ENCODE measurements around the gene ASTN2.

DNA sequence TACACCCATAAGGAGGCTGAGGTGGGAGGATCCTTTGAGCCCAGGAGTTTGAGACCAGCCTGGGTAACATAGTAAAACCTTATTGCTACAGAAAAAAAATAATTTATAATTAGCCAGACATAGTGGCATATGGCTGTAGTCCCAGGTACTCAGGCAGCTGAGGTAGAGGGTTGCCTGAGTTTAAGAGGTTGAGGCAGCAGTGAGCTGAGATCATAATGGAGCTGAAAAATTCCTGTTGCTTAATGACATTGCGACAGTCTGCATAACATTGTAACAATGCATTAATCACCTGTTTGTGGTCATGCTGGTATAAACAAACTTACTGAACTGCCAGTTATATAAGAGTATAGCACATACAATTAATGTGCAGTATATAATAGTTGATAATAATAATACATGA lies 513.6 kb downstream of the ASTN2 start:
- TF ChIP-seq, protein P1, sequence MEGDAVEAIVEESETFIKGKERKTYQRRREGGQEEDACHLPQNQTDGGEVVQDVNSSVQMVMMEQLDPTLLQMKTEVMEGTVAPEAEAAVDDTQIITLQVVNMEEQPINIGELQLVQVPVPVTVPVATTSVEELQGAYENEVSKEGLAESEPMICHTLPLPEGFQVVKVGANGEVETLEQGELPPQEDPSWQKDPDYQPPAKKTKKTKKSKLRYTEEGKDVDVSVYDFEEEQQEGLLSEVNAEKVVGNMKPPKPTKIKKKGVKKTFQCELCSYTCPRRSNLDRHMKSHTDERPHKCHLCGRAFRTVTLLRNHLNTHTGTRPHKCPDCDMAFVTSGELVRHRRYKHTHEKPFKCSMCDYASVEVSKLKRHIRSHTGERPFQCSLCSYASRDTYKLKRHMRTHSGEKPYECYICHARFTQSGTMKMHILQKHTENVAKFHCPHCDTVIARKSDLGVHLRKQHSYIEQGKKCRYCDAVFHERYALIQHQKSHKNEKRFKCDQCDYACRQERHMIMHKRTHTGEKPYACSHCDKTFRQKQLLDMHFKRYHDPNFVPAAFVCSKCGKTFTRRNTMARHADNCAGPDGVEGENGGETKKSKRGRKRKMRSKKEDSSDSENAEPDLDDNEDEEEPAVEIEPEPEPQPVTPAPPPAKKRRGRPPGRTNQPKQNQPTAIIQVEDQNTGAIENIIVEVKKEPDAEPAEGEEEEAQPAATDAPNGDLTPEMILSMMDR (conservative IDR thresholded peaks at IDR 0.05; ENCODE audit: low read length) = no peak
- no peak for TF ChIP-seq EZH2phosphoT487 (IDR thresholded peaks at IDR 0.05; ENCODE audit: borderline replicate concordance, low read depth, low read length)
